Endothelial cell of umbilical vein (primary cell): Measurements from ENCODE around the gene ZNF280D. TPM values are rescaled to one million over a fixed set of nuclear protein-coding genes. Genes with fewer than 3 reads are reported as not detected.

ENCODE experiments used
- BruUV-seq: library from RNA; stranded (reverse); fragments of 400-500 nt; replicated peaks from 2 replicates; lab custom pipeline; 2021; lab: Mats Ljungman, UMichigan
- CTCF ChIA-PET: fragments of 300-600, 350-600 bp; sonication (Branson Sonifier 250); formaldehyde crosslinking; loops from one replicate; lab custom pipeline; 2021; ENCODE audit warnings: antibody characterized with exemption, inconsistent platforms; lab: Charles Lee
- POLR2A ChIA-PET: fragments of 300-600, 350-600 bp; sonication (Branson Sonifier 250); formaldehyde crosslinking; loops from one replicate; lab custom pipeline; 2021; ENCODE audit warnings: antibody characterized with exemption, inconsistent platforms; lab: Charles Lee
- DNase-seq: peaks from one replicate; pipeline ENCODE4 v3.0.0-alpha.2; 2011; ENCODE audit warnings: low read depth, low spot score
- FAIRE-seq: peaks from 2 replicates; lab custom pipeline; 2011; peaks lifted over from hg19 to GRCh38; lab: Jason Lieb, UNC
- H2AFZ ChIP-seq: 2 replicates; pipeline ENCODE4 v1.6.0; 2012; ENCODE audit warnings: low read depth, low read length, control low read depth, inconsistent platforms
- H3K27ac ChIP-seq: 2 replicates; pipeline ENCODE4 v1.5.1; 2011; ENCODE audit warnings: low read depth, mild to moderate bottlenecking, control low read depth, low read length, moderate library complexity; ENCODE audit not compliant: insufficient read depth
- H3K27me3 ChIP-seq, 2 experiments: 2 replicates each; pipeline versions ENCODE4 v1.6.0 to v1.6.1; 2011; ENCODE audit warnings: low read length in 2 of 2, mixed read lengths in 1 of 2; ENCODE audit not compliant: control insufficient read depth in 2 of 2, insufficient read depth in 2 of 2
- H3K36me3 ChIP-seq, 2 experiments: 2 replicates in 1 of 2; 3 replicates in 1 of 2; pipeline ENCODE4 v1.5.1; 2011; ENCODE audit warnings: low read length in 2 of 2, mild to moderate bottlenecking in 1 of 2, moderate library complexity in 1 of 2; ENCODE audit not compliant: control insufficient read depth in 2 of 2, insufficient read depth in 2 of 2; ENCODE audit errors: extremely low read depth in 1 of 2
- H3K4me1 ChIP-seq: 3 replicates; pipeline ENCODE4 v1.5.1; 2011; ENCODE audit warnings: mild to moderate bottlenecking, low read length; ENCODE audit not compliant: control insufficient read depth, insufficient read depth; ENCODE audit errors: extremely low read depth
- H3K4me2 ChIP-seq: 2 replicates; pipeline ENCODE4 v1.6.1; 2011; ENCODE audit warnings: low read length, control low read depth, mixed read lengths; ENCODE audit not compliant: insufficient read depth
- H3K4me3 ChIP-seq, 3 experiments: fragments of 200-600 bp in 1 of 3; sonication (generic), shearing (Covaris generic) in 1 of 3; replicated peaks in 1 of 3; 2 replicates each; pipeline ENCODE4 v1.5.1; 2011 to 2016; ENCODE audit warnings: control low read depth in 3 of 3, low read length in 3 of 3, mild to moderate bottlenecking in 2 of 3, inconsistent platforms in 1 of 3, low read depth in 1 of 3, moderate library complexity in 1 of 3; ENCODE audit not compliant: insufficient read depth in 1 of 3
- H3K79me2 ChIP-seq: 2 replicates; pipeline ENCODE4 v1.6.0; 2012; ENCODE audit warnings: low read length, inconsistent platforms; ENCODE audit not compliant: control insufficient read depth, insufficient read depth
- H3K9ac ChIP-seq: replicated peaks from 2 replicates; pipeline ENCODE3; 2011; ENCODE audit warnings: low read length, control low read depth; ENCODE audit not compliant: insufficient read depth; ENCODE audit errors: extremely low read depth
- H3K9me1 ChIP-seq: replicated peaks from 3 replicates; pipeline ENCODE4 v1.6.0; 2011; ENCODE audit warnings: mild to moderate bottlenecking, low read length; ENCODE audit not compliant: control insufficient read depth, insufficient read depth; ENCODE audit errors: extremely low read depth
- H3K9me3 ChIP-seq: replicated peaks from 2 replicates; pipeline ENCODE4 v1.5.1; 2012; ENCODE audit warnings: low read length, inconsistent platforms; ENCODE audit not compliant: control insufficient read depth, insufficient read depth
- H4K20me1 ChIP-seq: replicated peaks from 2 replicates; pipeline ENCODE3; 2011; ENCODE audit warnings: mild to moderate bottlenecking, low read length; ENCODE audit not compliant: control insufficient read depth, insufficient read depth; ENCODE audit errors: extremely low read depth
- EZH2 ChIP-seq: IDR thresholded peaks from 2 replicates; pipeline ENCODE4 v1.6.1; 2012; ENCODE audit warnings: borderline replicate concordance, low read depth, mild to moderate bottlenecking, moderate library complexity, low read length, inconsistent platforms; ENCODE audit not compliant: severe bottlenecking
- FOS ChIP-seq: IDR thresholded peaks from 2 replicates; pipeline ENCODE4 v1.6.1; 2011; ENCODE audit warnings: mild to moderate bottlenecking, low read length, moderate library complexity, borderline replicate concordance; ENCODE audit not compliant: insufficient read depth
- GATA2 ChIP-seq: IDR thresholded peaks from 2 replicates; pipeline ENCODE4 v1.7.0; 2011; ENCODE audit warnings: low read depth, mild to moderate bottlenecking, moderate library complexity, mixed read lengths, low read length; ENCODE audit not compliant: insufficient read length, insufficient read depth
- JUN ChIP-seq: IDR thresholded peaks from 2 replicates; pipeline ENCODE4 v1.6.1; 2011; ENCODE audit warnings: borderline replicate concordance, low read depth; ENCODE audit not compliant: insufficient read length, insufficient read depth
- POLR2A ChIP-seq: IDR thresholded peaks from 2 replicates; pipeline ENCODE4 v1.6.1; 2012; ENCODE audit warnings: low read depth, mild to moderate bottlenecking, control low read depth, low read length
- POLR2AphosphoS5 ChIP-seq: IDR thresholded peaks from 2 replicates; pipeline ENCODE4 v1.6.1; 2012; ENCODE audit warnings: low read depth, mild to moderate bottlenecking, control low read depth, low read length, moderate library complexity; ENCODE audit not compliant: insufficient read depth
- dilution Hi-C: fragments of 300-500 bp; cut with MboI; formaldehyde crosslinking; loops from one replicate; pipeline ENCODE4 v1.15.0; 2019; ENCODE audit warnings: low sequenced_read_pairs; ENCODE audit not compliant: extremely low pct_ligation_motif_present
- intact Hi-C: fragments of 100-400 bp; cut with micrococcal nuclease; formaldehyde crosslinking; loops from one replicate; pipeline ENCODE4 v1.10.0; 2022
- polyA plus RNA-seq, 4 experiments: library from polyadenylated mRNA; depleted of rRNA in 3 of 4; stranded (reverse) in 3 of 4; unstranded in 1 of 4; fragments of >200 nt; gene quantifications; 2 replicates each; pipeline versions ENCODE4 v1.2.1 to v1.2.3, GENCODE V29; 2011 to 2012; ENCODE audit warnings: missing spikeins in 1 of 4
- total RNA-seq: library from RNA; stranded (reverse); gene quantifications from 2 replicates; pipeline ENCODE4 v1.2.3, GENCODE V29; 2021

Gene ZNF280D
- total and polyA plus RNA-seq, 2 donors (not counting 3 experiments of a cell fraction or from before 2014, with no cell fraction given), result 9.6 to 42.1 TPM

DNA sequence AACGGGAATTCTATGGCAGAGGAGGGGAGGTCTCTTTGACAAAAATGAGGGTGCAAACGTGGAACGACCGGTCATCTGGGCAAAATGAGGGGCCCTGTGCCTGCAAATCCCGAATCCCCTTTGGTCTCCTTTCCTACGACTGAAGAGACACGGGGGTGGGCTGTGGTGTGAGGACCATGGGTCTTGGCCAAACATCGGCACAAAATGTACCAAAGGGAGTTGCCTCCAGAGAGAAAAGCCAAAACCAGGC, 498 bp downstream of the ZNF280D start:
- Histone ChIP-seq H3K36me3 (peaks cover 0 to 2% of the 10 kb centered on the region in 2 experiments), H3K27me3 (no peaks in the 10 kb centered on the region), H3K9me1 (no peaks in the 10 kb centered on the region), H2AFZ (peak overlapping the region; percentile 71), H4K20me1 (no peaks in the 10 kb centered on the region), H3K9ac (peak overlapping the region; percentile 88), H3K79me2 (peaks cover 45% of the 10 kb centered on the region), H3K9me3 (no peaks in the 10 kb centered on the region), H3K27ac (peak overlapping the region; percentile 59), H3K4me2 (peak overlapping the region; percentile 99), H3K4me3 (peak overlapping the region; percentile 19 to 70 (median 68)), H3K4me1 (peaks cover 33% of the 10 kb centered on the region)
- intact Hi-C loops (loop anchor here (2.0 to 10.0 kb wide), 6 partner anchors 34 to 402 kb away; partner anchors contain the start of gene TCF12), dilution Hi-C loops (no loop called here)
- FAIRE-seq, result no peak
- peak; percentile 78 for DNase-seq
- CTCF ChIA-PET, result interaction anchor here (1.0 to 2.4 kb wide), 4 partner anchors 14 to 236 kb away, joined by 3 to 7 read pairs (median 4); no protein-coding TSS in a partner anchor
- POLR2A ChIA-PET, result interaction anchor here (1.0 kb wide), 1 partner anchor 35 kb away, joined by 4 read pairs; no protein-coding TSS in a partner anchor
- BruUV-seq, result no TSS peak
- TF ChIP-seq POLR2A (no peak), GATA2 (no peak)

DNA sequence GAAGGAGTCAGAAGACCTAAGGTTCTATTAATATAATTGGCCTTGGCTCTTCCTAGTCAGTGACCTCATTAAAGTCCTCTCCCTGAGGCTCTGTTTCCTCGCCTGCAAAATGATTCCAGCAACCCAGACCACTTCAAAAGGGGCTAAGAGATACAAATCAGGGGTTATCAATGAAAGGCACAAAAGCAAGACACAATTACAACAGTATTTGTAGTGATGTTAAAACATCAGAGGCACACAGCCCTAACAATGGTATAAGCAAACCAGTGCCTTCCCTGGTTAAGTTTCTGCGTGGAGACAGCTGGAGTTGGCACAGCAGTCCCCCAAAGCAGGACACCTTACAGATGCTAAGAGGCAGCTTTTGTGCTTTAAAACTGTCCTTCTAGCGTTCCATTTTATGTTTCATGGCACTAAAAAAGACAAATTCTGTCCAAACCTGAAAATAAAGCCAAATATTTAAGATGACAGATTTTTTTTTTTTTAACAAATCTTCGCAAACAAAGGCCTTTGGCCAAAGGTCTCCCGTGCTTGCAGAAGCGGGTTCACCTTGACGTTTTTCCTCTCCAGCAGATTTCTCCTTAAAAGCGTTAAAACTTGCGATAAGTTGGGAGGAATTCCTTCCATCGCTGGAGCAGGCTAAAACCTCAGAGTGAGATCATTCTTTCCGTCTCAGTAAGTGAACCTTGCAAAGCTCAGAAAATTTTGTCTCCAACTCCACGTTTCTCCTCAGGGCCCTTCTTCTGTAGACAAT, 999 bp downstream of the ZNF280D start:
- H3K9me1 ChIP-seq, result no peaks in the 10 kb centered on the region
- CTCF ChIA-PET, result interaction anchor here (1.0 to 2.4 kb wide), 4 partner anchors 15 to 236 kb away, joined by 3 to 7 read pairs (median 4); no protein-coding TSS in a partner anchor
- intact Hi-C loops, result loop anchor here (2.0 to 10.0 kb wide), 6 partner anchors 34 to 402 kb away; partner anchors contain the start of gene TCF12

More for the DNA sequence above, 999 bp downstream of the ZNF280D start:
- H3K9ac ChIP-seq, result peak overlapping the region; percentile 88
- peak; percentile 57 for DNase-seq
- peak overlapping the region; percentile 59 for H3K27ac ChIP-seq
- H3K79me2 ChIP-seq, result peaks cover 50% of the 10 kb centered on the region
- peak; percentile 26 for FAIRE-seq
- peak overlapping the region; percentile 99 for H3K4me2 ChIP-seq
- H3K4me1 ChIP-seq, result peaks cover 28% of the 10 kb centered on the region
- H4K20me1 ChIP-seq, result peaks cover 4% of the 10 kb centered on the region
- peaks cover 0 to 5% of the 10 kb centered on the region in 2 experiments for H3K36me3 ChIP-seq
- H3K4me3 ChIP-seq, result peak overlapping the region; percentile 19 to 70 (median 68)
- H3K9me3 ChIP-seq, result no peaks in the 10 kb centered on the region
- dilution Hi-C loops, result no loop called here
- no peaks in the 10 kb centered on the region for H3K27me3 ChIP-seq
- peak overlapping the region; percentile 71 for H2AFZ ChIP-seq
- BruUV-seq, result TSS peak; percentile 32
- TF ChIP-seq EZH2 (no peak), FOS (no peak), POLR2AphosphoS5 (peak; percentile 26), JUN (peak; percentile 9)
- POLR2A ChIA-PET, result no interaction called here
